ENCODE data around the gene COPS4. TPM values are rescaled to one million over a fixed set of nuclear protein-coding genes. Genes with fewer than 3 reads are reported as not detected.

Gene COPS4
- total RNA-seq, 1 experiment from 2014 or later, result 28.6 TPM

GRCh38 chr4:83025563-83025962 lies 9.4 kb upstream of the COPS4 start:
- H2AFZ ChIP-seq (ENCODE audit: low read depth, low read length, poor library complexity, severe bottlenecking), result no peak overlapping the region
- H3K36me3 ChIP-seq (ENCODE audit: control insufficient read depth in 1 of 2, insufficient read depth in 2 of 2, low read length in 2 of 2), result no peaks in the 10 kb centered on the region
- BruUV-seq (replicated peaks), result no TSS peak
- H3K9me3 ChIP-seq (ENCODE audit: control insufficient read depth in 1 of 2, insufficient read depth in 1 of 2, low read depth in 1 of 2, low read length in 2 of 2), result peaks cover 0 to 7% of the 10 kb centered on the region in 2 experiments; a peak in 2 of 4 replicates
- H3K9ac ChIP-seq (ENCODE audit: low read length), result no peak overlapping the region
- POLR2A ChIA-PET, result no interaction called here
- CTCF ChIA-PET, result no interaction called here
- H3K4me2 ChIP-seq (ENCODE audit: low read length), result no peak overlapping the region
- H3K4me1 ChIP-seq (ENCODE audit: control insufficient read depth in 1 of 2, insufficient read depth in 2 of 2, low read length in 2 of 2), result no peaks in the 10 kb centered on the region
- H4K20me1 ChIP-seq (ENCODE audit: insufficient read depth), result no peaks in the 10 kb centered on the region
- TF ChIP-seq RAD21 (IDR thresholded peaks at IDR 0.05; ENCODE audit: low read depth), result no peak
- TF ChIP-seq ZBTB33 (IDR thresholded peaks at IDR 0.05; ENCODE audit: extremely low read depth, insufficient replicate concordance, low read length), result no peak
- no peak for TF ChIP-seq POLR2AphosphoS5 (IDR thresholded peaks at IDR 0.05; ENCODE audit: low read depth, low read length)
- TF ChIP-seq REST (IDR thresholded peaks at IDR 0.05; ENCODE audit: low read depth), result no peak
- TF ChIP-seq CBX3 (IDR thresholded peaks at IDR 0.05; ENCODE audit: low read depth), result no peak
- TF ChIP-seq SP1 (IDR thresholded peaks at IDR 0.05; ENCODE audit: low read depth), result no peak
- TF ChIP-seq ELF1 (IDR thresholded peaks at IDR 0.05; ENCODE audit: borderline replicate concordance, low read depth), result no peak
- no peak for TF ChIP-seq ZNF274 (IDR thresholded peaks at IDR 0.05; ENCODE audit: low read depth, low read length)
- TF ChIP-seq EZH2 (IDR thresholded peaks at IDR 0.05), result no peak
- TF ChIP-seq POLR2A (IDR thresholded peaks at IDR 0.05; ENCODE audit: borderline replicate concordance, extremely low read depth, insufficient read depth, insufficient read length), result no peak
- H3K79me2 ChIP-seq (ENCODE audit: insufficient read depth, low read length), result no peaks in the 10 kb centered on the region
- RAD21 ChIA-PET (ENCODE audit: low non-redundant PET in 1 of 2, low total read pairs in 2 of 2, uncharacterized antibody in 2 of 2, unreplicated experiment in 2 of 2), result no interaction called here
- no peak for DNase-seq (ENCODE audit: low read depth, low spot score)
- intact Hi-C loops (cut with micrococcal nuclease), result no loop called here
- H3K9me2 ChIP-seq (ENCODE audit: insufficient read depth), result no peaks in the 10 kb centered on the region
- H3K27ac ChIP-seq (ENCODE audit: low read depth, low read length), result no peak overlapping the region
- no peak for ATAC-seq
- no peaks in the 10 kb centered on the region for H3K27me3 ChIP-seq (ENCODE audit: insufficient read depth, low read length)
- H3K4me3 ChIP-seq (replicated peaks in 1 of 2; ENCODE audit: low read depth in 1 of 2, low read length in 2 of 2), result no peak overlapping the region
